ENCODE data around the gene ING5. TPM values are rescaled to one million over a fixed set of nuclear protein-coding genes. Genes with fewer than 3 reads are reported as not detected.
A peak's percentile ranks its signal among the peaks of the same experiment; 100 is the strongest.

Gene ING5
- total RNA-seq, 8 experiments from 2014 or later = 18.3 to 42.3 (median 28.3) TPM

DNA sequence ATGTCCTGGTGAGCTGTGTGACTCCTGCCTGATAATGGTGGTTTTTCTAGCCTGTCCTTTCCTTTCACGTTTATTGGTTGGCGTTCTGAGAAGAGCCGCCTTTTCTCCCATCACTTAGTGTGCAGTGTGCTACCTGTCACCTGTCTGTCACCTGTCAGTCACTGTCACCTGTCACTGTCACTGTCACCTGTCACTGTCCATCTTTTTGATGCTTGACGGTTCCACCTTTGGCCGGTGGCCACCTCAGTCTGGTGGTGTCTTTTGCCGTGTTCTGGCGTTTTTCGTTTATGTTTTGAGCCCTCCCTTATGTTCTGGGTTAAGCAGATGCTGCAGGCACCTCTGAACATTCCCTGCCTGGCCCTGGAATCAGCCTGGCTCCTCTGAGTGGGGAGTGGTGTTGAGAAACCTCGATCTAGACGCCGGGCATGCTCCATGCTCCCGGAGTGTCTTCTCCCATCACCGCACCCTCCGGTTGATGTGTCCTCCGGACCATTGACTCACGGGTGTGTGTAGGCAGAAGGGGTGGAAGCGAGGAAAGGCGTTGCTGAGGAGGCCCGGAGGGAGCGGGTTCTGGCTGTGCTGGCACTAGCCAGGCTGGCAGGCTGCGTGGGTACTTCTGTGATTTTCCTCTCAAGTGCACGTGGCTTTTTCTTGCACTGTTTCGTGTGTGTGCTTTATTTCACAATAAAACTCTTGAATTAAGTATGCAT, 36.0 kb upstream of the ING5 start:
- no peak overlapping the region for H3K4me3 ChIP-seq
- in situ Hi-C loops (cut with MboI; ENCODE audit: low pct_unique_long_range_greater_than_20kb in 2 of 9, low sequenced_read_pairs in 9 of 9, unreplicated experiment in 9 of 9) = no loop called here
- H3K4me1 ChIP-seq (replicated peaks in 1 of 2) = peaks cover 21 to 24% of the 10 kb centered on the region in 2 donors
- WGBS, 10 experiments = 52 to 100% (median 86%) methylated on average over 1 to 12 of the region's 23 CpGs; no CpG with 5 or more reads in 3 of the 10 experiments
- H3K27ac ChIP-seq = peak overlapping the region; percentile 94 to 96
- peak in 2 of 8 experiments; percentile 0 to 2 for ATAC-seq (replicated peaks in 6 of 8)

- in situ Hi-C loops (cut with MboI; ENCODE audit: low pct_unique_long_range_greater_than_20kb in 2 of 9, low sequenced_read_pairs in 9 of 9, unreplicated experiment in 9 of 9) = no loop called here
- Histone ChIP-seq H3K27ac (peak overlapping the region; percentile 94 to 96), H3K4me1 (replicated peaks in 1 of 2) (peaks cover 21 to 24% of the 10 kb centered on the region in 2 donors), H3K4me3 (no peak overlapping the region)
- peak in 5 of 8 experiments; percentile 88 to 92 (median 89) for ATAC-seq (replicated peaks in 6 of 8)
- 0 to 100% (median 63%) methylated on average over 2 to 11 of the region's 42 CpGs; no CpG with 5 or more reads in 2 of the 10 experiments for WGBS, 10 experiments
Observed at GRCh38 chr2:241666627-241667400, 35.0 kb upstream of the ING5 start.

DNA sequence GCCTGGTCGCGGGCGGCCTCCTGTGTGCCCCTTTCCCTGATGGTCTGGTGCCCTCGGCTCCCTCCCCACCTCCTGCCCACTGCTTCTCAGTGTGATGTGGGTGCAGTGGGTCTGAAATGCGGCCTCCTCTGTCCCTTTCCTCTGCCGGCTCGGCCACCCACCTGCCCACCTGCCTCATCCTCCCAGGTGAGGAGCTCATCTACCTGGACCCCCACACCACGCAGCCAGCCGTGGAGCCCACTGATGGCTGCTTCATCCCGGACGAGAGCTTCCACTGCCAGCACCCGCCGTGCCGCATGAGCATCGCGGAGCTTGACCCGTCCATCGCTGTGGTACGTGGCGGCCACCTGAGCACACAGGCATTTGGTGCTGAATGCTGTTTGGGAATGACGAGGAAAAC, 33.5 kb upstream of the ING5 start:
- Histone ChIP-seq H3K4me1 (replicated peaks in 1 of 2) (peaks cover 21 to 24% of the 10 kb centered on the region in 2 donors), H3K4me3 (no peak overlapping the region), H3K27ac (no peak overlapping the region)
- no peak for ATAC-seq (replicated peaks in 6 of 8)
- in situ Hi-C loops (cut with MboI; ENCODE audit: low pct_unique_long_range_greater_than_20kb in 2 of 9, low sequenced_read_pairs in 9 of 9, unreplicated experiment in 9 of 9) = no loop called here
- WGBS, 10 experiments = 87 to 100% (median 98%) methylated on average over 3 to 8 of the region's 21 CpGs; no CpG with 5 or more reads in 6 of the 10 experiments

GRCh38 chr2:241668839-241669238, 33.0 kb upstream of the ING5 start:
- ATAC-seq (replicated peaks in 6 of 8) = no peak
- Histone ChIP-seq H3K4me1 (replicated peaks in 1 of 2) (peaks cover 21 to 24% of the 10 kb centered on the region in 2 donors), H3K27ac (no peak overlapping the region), H3K4me3 (no peak overlapping the region)
- in situ Hi-C loops (cut with MboI; ENCODE audit: low pct_unique_long_range_greater_than_20kb in 2 of 9, low sequenced_read_pairs in 9 of 9, unreplicated experiment in 9 of 9) = no loop called here
- 40 to 100% (median 92%) methylated on average over 1 to 6 of the region's 12 CpGs; no CpG with 5 or more reads in 7 of the 10 experiments for WGBS, 10 experiments

GRCh38 chr2:241670333-241671110, 31.3 kb upstream of the ING5 start:
- 87 to 100% (median 92%) methylated on average over 2 to 9 of the region's 31 CpGs; no CpG with 5 or more reads in 4 of the 10 experiments for WGBS, 10 experiments
- peaks cover 17 to 18% of the 10 kb centered on the region in 2 donors for H3K4me1 ChIP-seq (replicated peaks in 1 of 2)
- no peak overlapping the region for H3K4me3 ChIP-seq
- in situ Hi-C loops (cut with MboI; ENCODE audit: low pct_unique_long_range_greater_than_20kb in 2 of 9, low sequenced_read_pairs in 9 of 9, unreplicated experiment in 9 of 9) = no loop called here
- no peak overlapping the region for H3K27ac ChIP-seq
- no peak for ATAC-seq (replicated peaks in 6 of 8)

DNA sequence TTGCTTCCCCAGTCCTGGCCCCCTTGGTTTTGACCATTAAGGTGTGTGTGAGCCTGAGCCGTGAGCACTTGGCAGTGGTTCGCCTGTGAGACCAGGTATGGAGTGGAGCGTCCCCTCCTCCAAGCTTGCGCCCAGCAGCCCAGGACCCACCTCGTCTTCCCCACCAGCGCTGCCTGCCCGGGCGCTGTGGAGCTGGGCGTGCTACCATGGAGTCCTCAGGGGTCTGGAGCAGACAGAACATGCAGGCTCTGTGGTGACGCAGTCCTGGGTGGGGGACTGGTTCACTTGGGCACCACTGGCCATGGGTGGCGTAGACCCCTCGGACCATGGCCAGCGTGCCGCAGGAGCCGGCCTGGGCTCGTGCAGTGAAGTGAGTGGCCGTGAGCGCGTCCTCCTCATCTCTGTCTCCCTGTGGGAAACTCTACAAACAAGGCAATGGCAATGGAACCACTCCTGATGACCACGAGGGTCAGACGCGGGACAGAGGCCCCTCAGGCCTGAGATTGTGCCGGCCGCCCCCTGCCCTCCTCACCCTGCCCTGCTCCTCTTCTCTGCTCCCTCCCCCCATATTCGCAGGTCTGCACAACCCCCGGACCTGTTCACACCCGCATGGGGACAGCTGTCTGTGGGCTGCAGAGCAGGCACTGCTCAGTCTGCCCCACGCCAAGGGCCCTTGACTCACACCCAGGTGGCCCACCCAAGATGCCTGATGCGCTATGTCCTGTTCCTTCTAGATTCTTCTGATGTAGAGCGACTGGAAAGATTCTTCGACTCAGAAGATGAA, 30.2 kb upstream of the ING5 start:
- no peak overlapping the region for H3K27ac ChIP-seq
- no peak overlapping the region for H3K4me3 ChIP-seq
- peaks cover 6 to 8% of the 10 kb centered on the region in 2 donors for H3K4me1 ChIP-seq (replicated peaks in 1 of 2)
- ATAC-seq (replicated peaks in 6 of 8) = no peak
- in situ Hi-C loops (cut with MboI; ENCODE audit: low pct_unique_long_range_greater_than_20kb in 2 of 9, low sequenced_read_pairs in 9 of 9, unreplicated experiment in 9 of 9) = no loop called here
- 96% methylated on average over 17 of the region's 31 CpGs; no CpG with 5 or more reads in 9 of the 10 experiments for WGBS, 10 experiments

- H3K4me1 ChIP-seq (replicated peaks in 1 of 2) = no peaks in the 10 kb centered on the region
- ATAC-seq (replicated peaks in 6 of 8) = no peak
- H3K27ac ChIP-seq = no peak overlapping the region
- 60 to 100% (median 97%) methylated on average over 1 to 14 of the region's 42 CpGs; no CpG with 5 or more reads in 1 of the 10 experiments for WGBS, 10 experiments
- in situ Hi-C loops (cut with MboI; ENCODE audit: low pct_unique_long_range_greater_than_20kb in 2 of 9, low sequenced_read_pairs in 9 of 9, unreplicated experiment in 9 of 9) = no loop called here
- no peak overlapping the region for H3K4me3 ChIP-seq
Observed at GRCh38 chr2:241672243-241673188, 29.3 kb upstream of the ING5 start.

GRCh38 chr2:241673189-241673663, 28.6 kb upstream of the ING5 start:
- Histone ChIP-seq H3K27ac (no peak overlapping the region), H3K4me3 (no peak overlapping the region), H3K4me1 (replicated peaks in 1 of 2) (no peaks in the 10 kb centered on the region)
- in situ Hi-C loops (cut with MboI; ENCODE audit: low pct_unique_long_range_greater_than_20kb in 2 of 9, low sequenced_read_pairs in 9 of 9, unreplicated experiment in 9 of 9) = no loop called here
- no peak for ATAC-seq (replicated peaks in 6 of 8)
- WGBS, 10 experiments = 60 to 100% (median 80%) methylated on average over 1 to 11 of the region's 18 CpGs; no CpG with 5 or more reads in 5 of the 10 experiments

- ATAC-seq (replicated peaks in 6 of 8) = peak in 2 of 8 experiments; percentile 16 to 29
- WGBS, 10 experiments = 75 to 96% (median 82%) methylated on average over 1 to 11 of the region's 21 CpGs; no CpG with 5 or more reads in 2 of the 10 experiments
- Histone ChIP-seq H3K4me1 (replicated peaks in 1 of 2) (no peaks in the 10 kb centered on the region), H3K27ac (no peak overlapping the region), H3K4me3 (no peak overlapping the region)
- in situ Hi-C loops (cut with MboI; ENCODE audit: low pct_unique_long_range_greater_than_20kb in 2 of 9, low sequenced_read_pairs in 9 of 9, unreplicated experiment in 9 of 9) = no loop called here
Observed at GRCh38 chr2:241673797-241674725, 27.8 kb upstream of the ING5 start.

GRCh38 chr2:241675885-241676284, 26.0 kb upstream of the ING5 start:
- Histone ChIP-seq H3K4me1 (replicated peaks in 1 of 2) (no peaks in the 10 kb centered on the region), H3K4me3 (no peak overlapping the region), H3K27ac (no peak overlapping the region)
- in situ Hi-C loops (cut with MboI; ENCODE audit: low pct_unique_long_range_greater_than_20kb in 2 of 9, low sequenced_read_pairs in 9 of 9, unreplicated experiment in 9 of 9) = no loop called here
- 56 to 100% (median 85%) methylated on average over 1 to 4 of the region's 17 CpGs; no CpG with 5 or more reads in 6 of the 10 experiments for WGBS, 10 experiments
- peak in 6 of 8 experiments; percentile 14 to 27 (median 20) for ATAC-seq (replicated peaks in 6 of 8)
